A549 (cell line): ENCODE measurements around the gene AKAP11. TPM values are rescaled to one million over a fixed set of nuclear protein-coding genes. Genes with fewer than 3 reads are reported as not detected.

Experiments used
- ATAC-seq, 2 experiments: fragments of 200-7000 bp in 1 of 2; fragments of >200 bp in 1 of 2; cut with Nextera tagmentation in 1 of 2; cut with Tn5 transposase in 1 of 2; 3 replicates each; pipeline versions ENCODE4 v1.8.0 to v1.9.1; 2018 to 2020; ENCODE audit warnings: mild to moderate bottlenecking in 1 of 2, moderate library complexity in 1 of 2
- CTCF ChIA-PET: fragments of 300-600 bp; sonication (Branson Sonifier 250); formaldehyde crosslinking; extraction: SDS; loops from one replicate; lab custom pipeline; 2021; ENCODE audit warnings: antibody characterized with exemption, inconsistent platforms; lab: Yijun Ruan, JAX
- POLR2A ChIA-PET: fragments of 350-600 bp; formaldehyde crosslinking; extraction: SDS; loops from one replicate; lab custom pipeline; 2021; ENCODE audit warnings: antibody characterized with exemption, inconsistent platforms; lab: Yijun Ruan, JAX
- DNase-seq, 2 experiments: peaks; one replicate each; pipeline versions ENCODE4 v3.0.0 to v3.0.0-alpha.2; 2011 to 2016; ENCODE audit warnings: low read depth in 1 of 2, low spot score in 1 of 2
- FAIRE-seq: peaks from 2 replicates; lab custom pipeline; 2011; peaks lifted over from hg19 to GRCh38; lab: Jason Lieb, UNC
- H3K27ac ChIP-seq, 2 experiments: fragments of >200 bp; sonication (Bioruptor Twin); formaldehyde crosslinking; 3 replicates each; pipeline ENCODE4 v1.5.1; 2016 to 2017
- H3K4me1 ChIP-seq: fragments of >200 bp; sonication (Bioruptor Twin); formaldehyde crosslinking; 3 replicates; pipeline ENCODE4 v1.6.1; 2016
- H3K4me2 ChIP-seq: fragments of >200 bp; sonication (Bioruptor Twin); formaldehyde crosslinking; 3 replicates; pipeline ENCODE4 v1.6.1; 2016
- H3K4me3 ChIP-seq: fragments of >200 bp; sonication (Bioruptor Twin); formaldehyde crosslinking; 3 replicates; pipeline ENCODE4 v1.5.1; 2016
- H3K9me3 ChIP-seq: fragments of >200 bp; sonication (Bioruptor Twin); formaldehyde crosslinking; 3 replicates; pipeline ENCODE4 v1.6.1; 2016
- BHLHE40 ChIP-seq: IDR thresholded peaks from 2 replicates; pipeline ENCODE4 v1.6.1; 2012; ENCODE audit warnings: low read depth, low read length, inconsistent platforms
- CBX2 ChIP-seq: fragments of 200-600 bp; sonication (generic); IDR thresholded peaks from 2 replicates; pipeline ENCODE4 v1.6.1; 2016; ENCODE audit warnings: low read depth, mild to moderate bottlenecking, borderline replicate concordance
- CHD2 ChIP-seq: fragments of 150-350 bp; IDR thresholded peaks from 2 replicates; pipeline ENCODE4 v1.6.1; 2014; ENCODE audit warnings: low read length; ENCODE audit not compliant: partially characterized antibody
- CHD4 ChIP-seq: fragments of 200-600 bp; sonication (generic); IDR thresholded peaks from 2 replicates; pipeline ENCODE4 v1.6.1; 2016; ENCODE audit warnings: antibody characterized with exemption, mild to moderate bottlenecking, borderline replicate concordance
- CTCF ChIP-seq: fragments of >200 bp; sonication (Bioruptor Twin); formaldehyde crosslinking; IDR thresholded peaks from 3 replicates; pipeline ENCODE4 v1.5.1; 2016
- EHF ChIP-seq: fragments of 250-450 bp; sonication (Bioruptor Pico); IDR thresholded peaks from 2 replicates; pipeline ENCODE4 v1.5.0; 2020; ENCODE audit warnings: mild to moderate bottlenecking
- EHMT2 ChIP-seq: fragments of 200-600 bp; sonication (generic); IDR thresholded peaks from 2 replicates; pipeline ENCODE4 v1.6.1; 2016; ENCODE audit warnings: antibody characterized with exemption, low read depth, mild to moderate bottlenecking, moderate library complexity
- ESRRA ChIP-seq: fragments of 150-350 bp; IDR thresholded peaks from 2 replicates; pipeline ENCODE4 v1.6.1; 2014; ENCODE audit warnings: mild to moderate bottlenecking, low read length, borderline replicate concordance
- HES2 ChIP-seq: fragments of >200 bp; sonication (Bioruptor Twin); formaldehyde crosslinking; IDR thresholded peaks from 2 replicates; pipeline ENCODE4 v1.6.1; 2016
- HEYL ChIP-seq: fragments of 250-450 bp; sonication (Bioruptor Pico); IDR thresholded peaks from 2 replicates; pipeline ENCODE4 v1.8.0; 2021; ENCODE audit warnings: mild to moderate bottlenecking, moderate library complexity
- HOXA7 ChIP-seq: fragments of 250-450 bp; sonication (Bioruptor Pico); IDR thresholded peaks from 2 replicates; pipeline ENCODE4 v1.5.0; 2020; ENCODE audit warnings: mild to moderate bottlenecking, moderate library complexity
- MAX ChIP-seq: IDR thresholded peaks from 2 replicates; pipeline ENCODE4 v1.6.1; 2012
- MYC ChIP-seq: IDR thresholded peaks from 2 replicates; pipeline ENCODE4 v1.6.1; 2012; ENCODE audit warnings: mild to moderate bottlenecking, inconsistent platforms, low read length, improper control_type of control experiment, borderline replicate concordance
- NPAS2 ChIP-seq: fragments of 250-450 bp; sonication (Bioruptor Pico); IDR thresholded peaks from 2 replicates; pipeline ENCODE4 v1.8.0; 2022; ENCODE audit warnings: mild to moderate bottlenecking, moderate library complexity, borderline replicate concordance
- POLR2A ChIP-seq: IDR thresholded peaks from 2 replicates; pipeline ENCODE4 v1.6.1; 2012; ENCODE audit warnings: mild to moderate bottlenecking, low read length
- RAD21 ChIP-seq, 2 experiments: fragments of >200 bp in 1 of 2; sonication (Bioruptor Twin) in 1 of 2; formaldehyde crosslinking in 1 of 2; IDR thresholded peaks in 1 of 2; conservative IDR thresholded peaks in 1 of 2; 2 replicates in 1 of 2; 3 replicates in 1 of 2; pipeline ENCODE4 v1.6.1; 2012 to 2018; ENCODE audit warnings: inconsistent platforms in 1 of 2
- REST ChIP-seq: fragments of 200-600 bp; sonication (generic); IDR thresholded peaks from 2 replicates; pipeline ENCODE4 v1.6.1; 2016; ENCODE audit warnings: antibody characterized with exemption, mild to moderate bottlenecking, moderate library complexity
- RFX5 ChIP-seq: fragments of 450-650 bp; IDR thresholded peaks from 2 replicates; pipeline ENCODE4 v1.7.1; 2014; ENCODE audit warnings: antibody characterized with exemption, mild to moderate bottlenecking, moderate library complexity
- SMC3 ChIP-seq: fragments of >200 bp; sonication (Bioruptor Twin); formaldehyde crosslinking; IDR thresholded peaks from 3 replicates; pipeline ENCODE4 v1.6.1; 2018; ENCODE audit warnings: inconsistent platforms
- ZSCAN20 ChIP-seq: fragments of 250-450 bp; sonication (Bioruptor Pico); IDR thresholded peaks from 2 replicates; pipeline ENCODE4 v1.8.0; 2022; ENCODE audit warnings: mild to moderate bottlenecking, moderate library complexity
- WGBS: methylation state at CpG from one replicate; pipeline ENCODE4 v1.1.6; 2017; ENCODE audit errors: missing lambda C conversion rate; 5-methylcytosine and 5-hydroxymethylcytosine counted together
- polyA plus RNA-seq, 4 experiments: library from polyadenylated mRNA; depleted of rRNA in 3 of 4; stranded (reverse); fragments of >200 nt; fragmentation: RNase III in 1 of 4; extraction: RNeasy Plus Mini Kit Qiagen cat#74134 plus additional on column Dnase treatment in 1 of 4; gene quantifications; 2 replicates in 3 of 4; 3 replicates in 1 of 4; pipeline ENCODE4 v1.2.3, GENCODE V29; 2011 to 2017
- TF ChIP-seq, protein P1 (sequence below): IDR thresholded peaks from 2 replicates; pipeline ENCODE4 v1.6.1; 2012; ENCODE audit warnings: low read depth, borderline replicate concordance
- TF ChIP-seq, protein P2 (sequence below): fragments of 150-350 bp; IDR thresholded peaks from 2 replicates; pipeline ENCODE4 v1.6.1; 2014; ENCODE audit warnings: low read depth, mild to moderate bottlenecking, low read length
- TF ChIP-seq, protein P3 (sequence below): fragments of >200 bp; sonication (Bioruptor Twin); formaldehyde crosslinking; IDR thresholded peaks from 3 replicates; pipeline ENCODE4 v1.6.1; 2016

The AKAP11 gene
- polyA plus RNA-seq, 2 of the 4 experiments (the other 2 are of a cell fraction): 7.2 to 21.3 TPM

- peak; percentile 89 to 92 for ATAC-seq
- POLR2A ChIA-PET: interaction anchor here (0.7 kb wide), 1 partner anchor 21 kb away, joined by 8 read pairs; no protein-coding TSS in a partner anchor
Observed at GRCh38 chr13:42333613-42334328, 61.8 kb downstream of the AKAP11 start.

More at GRCh38 chr13:42333613-42334328, 61.8 kb downstream of the AKAP11 start:
- FAIRE-seq (no peak), DNase-seq (peak; percentile 3 to 41)
- 0 out of 3 replicates have a peak, but pooled peaks cover 3% of the 10 kb centered on the region for H3K4me1 ChIP-seq
- H3K27ac ChIP-seq: 0 out of 6 replicates have a peak overlapping the region, but pooled peaks of 1 of the 2 experiments have one; percentile 18
- H3K4me3 ChIP-seq: no peak overlapping the region
- TF ChIP-seq HEYL (CRISPR knock-in tag) (no peak), RAD21 (conservative IDR thresholded peaks at IDR 0.05 in 1 of 2, IDR thresholded peaks at IDR 0.05 in 1 of 2) (peak; percentile 49 to 54), POLR2A (no peak), ESRRA (no peak), REST (no peak), MYC (no peak), NPAS2 (CRISPR knock-in tag) (no peak), ZSCAN20 (CRISPR knock-in tag) (no peak), EHMT2 (no peak), CHD2 (no peak), EHF (CRISPR knock-in tag) (no peak), CHD4 (no peak), HOXA7 (CRISPR knock-in tag) (no peak), CTCF (peak; percentile 21; the same call in 2 of the 3 replicates), HES2 (no peak), RFX5 (no peak), MAX (no peak), CBX2 (no peak), BHLHE40 (no peak), SMC3 (0 out of 3 replicates have a peak, but pooled peaks have one; percentile 13)
- TF ChIP-seq, protein P1, sequence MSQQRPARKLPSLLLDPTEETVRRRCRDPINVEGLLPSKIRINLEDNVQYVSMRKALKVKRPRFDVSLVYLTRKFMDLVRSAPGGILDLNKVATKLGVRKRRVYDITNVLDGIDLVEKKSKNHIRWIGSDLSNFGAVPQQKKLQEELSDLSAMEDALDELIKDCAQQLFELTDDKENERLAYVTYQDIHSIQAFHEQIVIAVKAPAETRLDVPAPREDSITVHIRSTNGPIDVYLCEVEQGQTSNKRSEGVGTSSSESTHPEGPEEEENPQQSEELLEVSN: no peak
- TF ChIP-seq, protein P2, sequence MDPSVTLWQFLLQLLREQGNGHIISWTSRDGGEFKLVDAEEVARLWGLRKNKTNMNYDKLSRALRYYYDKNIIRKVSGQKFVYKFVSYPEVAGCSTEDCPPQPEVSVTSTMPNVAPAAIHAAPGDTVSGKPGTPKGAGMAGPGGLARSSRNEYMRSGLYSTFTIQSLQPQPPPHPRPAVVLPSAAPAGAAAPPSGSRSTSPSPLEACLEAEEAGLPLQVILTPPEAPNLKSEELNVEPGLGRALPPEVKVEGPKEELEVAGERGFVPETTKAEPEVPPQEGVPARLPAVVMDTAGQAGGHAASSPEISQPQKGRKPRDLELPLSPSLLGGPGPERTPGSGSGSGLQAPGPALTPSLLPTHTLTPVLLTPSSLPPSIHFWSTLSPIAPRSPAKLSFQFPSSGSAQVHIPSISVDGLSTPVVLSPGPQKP: no peak
- TF ChIP-seq, protein P3, sequence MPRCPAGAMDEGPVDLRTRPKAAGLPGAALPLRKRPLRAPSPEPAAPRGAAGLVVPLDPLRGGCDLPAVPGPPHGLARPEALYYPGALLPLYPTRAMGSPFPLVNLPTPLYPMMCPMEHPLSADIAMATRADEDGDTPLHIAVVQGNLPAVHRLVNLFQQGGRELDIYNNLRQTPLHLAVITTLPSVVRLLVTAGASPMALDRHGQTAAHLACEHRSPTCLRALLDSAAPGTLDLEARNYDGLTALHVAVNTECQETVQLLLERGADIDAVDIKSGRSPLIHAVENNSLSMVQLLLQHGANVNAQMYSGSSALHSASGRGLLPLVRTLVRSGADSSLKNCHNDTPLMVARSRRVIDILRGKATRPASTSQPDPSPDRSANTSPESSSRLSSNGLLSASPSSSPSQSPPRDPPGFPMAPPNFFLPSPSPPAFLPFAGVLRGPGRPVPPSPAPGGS: no peak
- CTCF ChIA-PET: interaction anchor here (0.9 to 1.4 kb wide), 4 partner anchors 9 to 262 kb away, joined by 3 to 4 read pairs (median 4); no protein-coding TSS in a partner anchor
- 58% methylated on average over 10 of the region's 12 CpGs for WGBS
- no peaks in the 10 kb centered on the region for H3K9me3 ChIP-seq
- 0 out of 3 replicates have a peak overlapping the region, but pooled peaks have one; percentile 21 for H3K4me2 ChIP-seq
